DMS53 (cell line): ENCODE results near the gene DCUN1D1.
A peak's percentile ranks its signal among the peaks of the same experiment; 100 is the strongest.

ENCODE experiments used
- DNase-seq: peaks from one replicate; lab custom pipeline; 2025; lab: John Stamatoyannopoulos, UW

DCUN1D1 gene

DNA sequence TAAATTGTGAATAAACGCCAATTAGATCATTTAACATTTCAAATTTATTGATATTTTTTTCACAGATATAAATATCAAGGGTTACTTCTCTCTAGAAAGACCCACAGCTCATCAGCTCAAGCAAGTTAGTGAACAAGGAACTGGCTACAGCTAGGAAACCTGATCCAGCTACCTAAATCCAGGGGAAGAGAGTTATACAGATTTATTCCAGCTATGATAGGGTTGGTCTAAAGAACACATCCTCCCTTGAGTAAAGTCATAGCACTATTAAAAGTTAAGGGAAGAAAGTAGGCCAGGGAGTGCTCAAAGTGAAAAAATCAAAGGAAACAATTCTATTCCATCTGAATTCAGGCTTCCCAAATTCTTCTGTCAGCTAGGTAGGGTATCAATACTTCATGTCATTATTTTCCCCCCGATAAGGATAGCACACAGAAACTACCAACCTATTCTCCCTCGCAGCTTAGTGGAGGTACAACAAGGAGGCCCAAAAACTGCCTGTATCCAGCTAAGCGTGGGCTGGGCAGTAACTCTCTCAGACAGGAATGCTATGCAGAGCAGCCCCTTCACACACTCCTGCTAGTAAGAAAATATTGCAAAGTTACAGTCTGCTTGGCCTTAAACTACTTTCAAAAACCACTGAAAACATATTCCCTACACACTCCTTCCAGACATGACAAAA lies 44.0 kb downstream of the DCUN1D1 start:
- no peak for DNase-seq

DNA sequence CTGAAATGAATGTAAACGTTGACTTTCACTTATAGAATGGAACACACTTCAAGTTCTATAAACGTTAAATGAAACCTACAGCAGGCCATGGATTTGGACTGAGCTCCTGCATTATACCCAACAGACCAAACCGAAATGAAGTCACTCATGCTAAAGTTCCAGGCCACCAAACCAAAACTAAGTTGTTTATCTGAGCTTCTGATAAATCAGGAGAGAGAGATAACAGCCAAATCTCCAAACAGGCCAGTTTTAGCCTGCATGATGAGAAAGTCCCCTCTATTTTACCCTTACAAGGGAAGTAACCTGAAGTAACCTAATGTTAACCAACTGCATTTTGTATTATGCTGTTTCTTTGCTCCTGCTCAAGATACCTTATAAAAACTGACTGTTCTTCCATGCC lies 44.5 kb downstream of the DCUN1D1 start:
- no peak for DNase-seq

DNA sequence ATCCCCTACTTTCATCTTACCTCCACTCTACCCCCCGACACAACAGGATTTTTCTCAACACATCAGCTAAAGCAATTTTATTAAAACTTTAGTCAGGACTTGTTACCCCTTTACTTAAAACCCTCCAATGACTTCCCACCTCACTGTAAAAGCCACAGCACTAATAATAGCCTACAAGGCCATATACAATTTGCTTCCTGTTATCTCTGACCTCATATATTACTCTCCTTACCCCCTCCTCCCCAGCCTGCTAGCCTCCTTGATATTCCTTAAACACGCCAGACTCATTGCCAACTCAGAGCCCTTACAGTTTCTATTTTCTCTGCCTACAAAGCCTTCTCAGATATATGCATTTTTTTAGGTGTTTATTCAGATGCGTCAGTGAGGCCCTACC lies 54.4 kb downstream of the DCUN1D1 start:
- no peak for DNase-seq

DNA sequence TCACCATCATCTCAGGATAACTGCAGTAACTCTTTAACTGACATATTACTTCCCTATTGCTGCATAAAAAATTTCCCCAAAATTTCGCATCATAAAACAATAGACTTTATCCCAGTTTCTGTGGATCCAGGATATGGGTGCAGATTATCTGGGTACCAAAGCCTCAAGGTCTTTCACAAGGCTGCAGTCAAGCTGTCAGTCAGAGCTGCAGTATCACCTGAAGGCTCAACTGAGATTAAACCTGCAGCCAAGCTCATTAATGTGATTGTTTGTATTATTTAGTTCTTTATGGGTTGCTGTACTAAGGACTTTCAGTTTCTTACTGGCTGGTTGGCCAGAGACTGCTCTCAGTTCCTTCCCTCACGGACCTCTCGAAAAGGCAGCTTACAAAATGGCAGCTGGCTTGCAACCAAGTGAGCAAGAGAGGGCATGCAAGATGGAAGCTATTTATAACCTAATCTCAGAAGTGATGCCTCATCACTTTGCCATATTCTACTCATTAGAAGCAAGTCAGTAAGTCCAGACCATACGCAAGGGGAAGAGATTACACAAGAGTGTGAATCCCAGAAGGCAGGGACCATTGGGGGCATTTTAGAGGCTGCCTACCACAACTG lies 54.9 kb downstream of the DCUN1D1 start:
- no peak for DNase-seq

DNA sequence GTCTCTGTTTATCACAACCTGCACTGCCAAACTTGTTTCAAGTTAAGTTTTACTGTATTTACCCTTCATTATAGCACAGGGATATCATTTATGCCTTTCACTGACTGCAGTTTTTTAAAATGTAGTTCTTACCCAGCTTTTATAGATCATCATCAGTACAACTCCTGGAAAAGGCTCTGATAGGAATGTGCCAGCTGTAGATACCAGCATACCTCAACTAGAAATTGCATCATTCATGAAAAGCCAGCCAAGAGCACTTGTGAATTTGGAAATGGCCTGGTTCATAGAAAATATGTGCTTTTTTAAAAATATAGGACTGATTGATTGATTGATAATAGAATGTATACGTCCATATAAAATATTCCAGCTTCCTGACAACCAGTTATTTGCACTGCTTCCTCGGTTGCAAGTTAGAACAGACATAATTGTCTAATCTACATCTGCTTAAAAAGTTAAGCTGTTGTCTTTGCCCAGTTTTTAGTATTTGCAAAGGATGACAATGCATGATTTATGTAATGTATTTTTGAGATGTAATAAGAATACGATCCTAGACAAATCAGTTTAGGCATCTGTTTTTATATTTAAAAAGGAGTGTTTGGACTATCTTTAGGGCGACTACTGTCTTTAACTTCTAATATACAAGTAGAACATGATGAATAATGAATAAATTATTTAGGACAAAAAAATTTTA lies 58.5 kb downstream of the DCUN1D1 start:
- no peak for DNase-seq

DNA sequence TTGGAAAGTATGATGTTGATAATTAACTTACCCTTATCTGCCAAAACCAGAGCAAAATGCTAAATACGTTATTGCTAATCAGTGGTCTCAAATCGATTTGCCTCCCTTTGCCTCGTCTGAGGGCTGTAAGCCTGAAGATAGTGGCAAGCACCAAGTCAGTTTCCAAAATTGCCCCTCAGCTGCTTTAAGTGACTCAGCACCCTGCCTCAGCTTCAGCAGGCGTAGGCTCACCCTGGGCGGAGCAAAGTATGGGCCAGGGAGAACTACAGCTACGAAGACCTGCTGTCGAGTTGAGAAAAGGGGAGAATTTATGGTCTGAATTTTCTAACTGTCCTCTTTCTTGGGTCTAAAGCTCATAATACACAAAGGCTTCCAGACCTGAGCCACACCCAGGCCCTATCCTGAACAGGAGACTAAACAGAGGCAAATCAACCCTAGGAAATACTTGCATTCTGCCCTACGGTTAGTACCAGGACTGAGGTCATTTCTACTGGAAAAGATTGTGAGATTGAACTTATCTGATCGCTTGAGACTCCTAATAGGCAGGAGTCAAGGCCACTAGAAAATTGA lies 59.7 kb downstream of the DCUN1D1 start:
- no peak for DNase-seq

DNA sequence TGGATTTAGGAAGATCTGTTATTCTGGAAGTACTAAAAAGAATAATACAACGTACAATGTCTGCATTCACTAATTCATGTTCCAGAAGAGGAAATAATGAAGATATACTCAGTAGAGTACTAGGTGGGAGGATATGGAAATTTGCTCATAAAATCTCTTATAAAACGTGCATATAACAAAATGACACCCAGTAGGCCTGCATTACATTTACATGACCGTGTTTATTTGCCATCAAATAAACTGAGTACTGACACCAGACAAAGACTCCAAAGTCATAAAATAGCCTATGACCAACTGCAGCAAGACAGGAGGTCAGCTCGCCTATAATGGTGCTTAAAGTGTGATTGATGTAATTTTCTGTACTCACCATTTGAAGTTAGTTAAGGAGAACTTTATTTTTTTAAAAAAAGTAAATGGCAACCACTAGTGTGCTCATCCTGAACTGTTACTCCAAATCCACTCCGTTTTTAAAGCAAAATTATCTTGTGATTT lies 60.4 kb downstream of the DCUN1D1 start:
- no peak for DNase-seq

DNA sequence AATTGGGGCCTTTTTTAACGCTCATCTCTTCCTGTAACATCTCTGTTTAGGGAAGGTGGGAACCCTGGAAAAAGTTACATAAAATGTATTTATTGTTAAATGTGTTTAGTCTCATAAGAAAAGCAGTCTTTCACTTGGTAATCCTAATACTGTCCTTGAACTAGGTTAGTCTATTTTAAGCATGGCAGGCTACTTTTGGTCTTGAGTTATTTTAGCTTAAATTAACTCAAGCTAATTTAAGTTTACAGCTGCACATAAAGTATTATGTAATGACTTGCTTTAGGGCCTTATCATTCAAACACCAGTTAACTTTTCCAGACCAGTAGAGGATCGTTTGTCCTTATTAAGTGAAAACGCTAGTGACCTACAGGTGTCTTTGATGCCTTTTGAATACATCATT lies 63.2 kb downstream of the DCUN1D1 start:
- no peak for DNase-seq

DNA sequence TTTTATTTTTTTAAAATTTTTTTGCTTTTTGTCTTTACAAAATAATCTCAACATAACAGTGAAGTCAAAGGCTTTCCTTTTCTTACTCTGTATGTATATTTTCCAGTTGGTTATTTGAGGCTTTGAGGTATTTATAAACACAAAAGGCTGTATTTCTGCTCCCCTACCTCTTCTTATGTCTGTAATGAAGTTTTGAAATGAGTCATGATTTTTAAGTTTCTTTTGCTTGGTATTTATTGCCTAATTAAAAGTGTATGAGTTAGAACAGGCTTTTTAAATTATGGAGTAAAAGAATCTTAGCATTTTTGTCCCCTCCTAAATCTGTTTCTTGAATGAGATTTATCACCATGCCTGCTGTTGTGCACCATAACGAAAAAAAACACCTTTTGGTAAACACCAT lies 66.0 kb downstream of the DCUN1D1 start:
- no peak for DNase-seq

DNA sequence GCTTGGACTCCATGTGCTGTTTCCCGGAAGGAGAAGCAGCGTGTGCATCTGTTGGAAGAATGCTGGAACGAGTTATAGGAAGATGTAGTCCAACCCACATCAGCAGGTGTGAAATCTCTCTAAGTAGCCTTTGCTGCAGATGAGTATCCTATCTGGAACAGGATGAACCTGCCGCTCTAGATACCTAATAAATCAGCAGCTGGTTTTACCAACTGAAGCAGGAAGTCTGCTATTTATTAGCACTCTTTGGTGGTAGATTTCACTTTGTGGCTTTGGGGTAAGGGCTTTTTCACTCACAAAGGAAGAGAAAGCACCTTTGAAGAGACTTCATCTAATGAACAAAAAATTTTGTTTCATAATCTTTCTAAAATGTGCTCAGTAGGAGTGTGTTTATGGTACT lies 66.4 kb downstream of the DCUN1D1 start:
- DNase-seq: peak; percentile 87

DNA sequence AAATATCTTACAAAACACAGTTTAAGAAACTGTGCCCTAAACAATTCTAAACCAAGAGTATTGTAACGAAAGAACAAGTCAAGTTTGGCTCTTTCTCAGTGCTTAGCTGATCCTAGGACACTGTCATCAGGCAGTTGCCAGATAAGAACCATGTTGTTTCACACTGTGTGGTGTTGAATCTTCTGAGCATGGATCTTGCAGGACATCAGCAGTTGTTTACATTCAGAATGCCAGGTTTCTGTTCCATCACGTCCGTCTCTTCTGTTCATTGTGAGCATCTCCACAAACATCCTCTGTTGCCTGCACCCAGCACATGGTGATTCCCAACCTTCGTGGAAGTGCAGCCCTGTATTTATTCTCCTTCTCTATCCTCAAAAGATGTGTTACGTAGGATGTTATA lies 67.9 kb downstream of the DCUN1D1 start:
- no peak for DNase-seq

DNA sequence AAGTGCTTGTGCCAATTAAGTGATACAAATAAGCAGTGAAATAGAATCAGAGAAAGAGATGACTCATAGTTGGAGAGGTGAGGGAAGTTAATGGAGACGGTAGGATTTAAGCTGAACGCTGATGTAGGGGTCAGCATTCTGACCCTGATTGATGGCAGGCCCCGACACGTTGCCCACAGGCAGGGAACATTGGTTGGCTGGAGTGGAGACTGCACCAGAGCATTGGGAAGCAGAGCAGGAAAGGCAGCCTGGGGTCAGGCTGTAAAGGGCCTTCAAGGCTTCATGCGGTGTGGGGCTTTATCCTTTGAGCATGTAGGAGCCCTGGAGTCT lies 68.6 kb downstream of the DCUN1D1 start:
- no peak for DNase-seq

DNA sequence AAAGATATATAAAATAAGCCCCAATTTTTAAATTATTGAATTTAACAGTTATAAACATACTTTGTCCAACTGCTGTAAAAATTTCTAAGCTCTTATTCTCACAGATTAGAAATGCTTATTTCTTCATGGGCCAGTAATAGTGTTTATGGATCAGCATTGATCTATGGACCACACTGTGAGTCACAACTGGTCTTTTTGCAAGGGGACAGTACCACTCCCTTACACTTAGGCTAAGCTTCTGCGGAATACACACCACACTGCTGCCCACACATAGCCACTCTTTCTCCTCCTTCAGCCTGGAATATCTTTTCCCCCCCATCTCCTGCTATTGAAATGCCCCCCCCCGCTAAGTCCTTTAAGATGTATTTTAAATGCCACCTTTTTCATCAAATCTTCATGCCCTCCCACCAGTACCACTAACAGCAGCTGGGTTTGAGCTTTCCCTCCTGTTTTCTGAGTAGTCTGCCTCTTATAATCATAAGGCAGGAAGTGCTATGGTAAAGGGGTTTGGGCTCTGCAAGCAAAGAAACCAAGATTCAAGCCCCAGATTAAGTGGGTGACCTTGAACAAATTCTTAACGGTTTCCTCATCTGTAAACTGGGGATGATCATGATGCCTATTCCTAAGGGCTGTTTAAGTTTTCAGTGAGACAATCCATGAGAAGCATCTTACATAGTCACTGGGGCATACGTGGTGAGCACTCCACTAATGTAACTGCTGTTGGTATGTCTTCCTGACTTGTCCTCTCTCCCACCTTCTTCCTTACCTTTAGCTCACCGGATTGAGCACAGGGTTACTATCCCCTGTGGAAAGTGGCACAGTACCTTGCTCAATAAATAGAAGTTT lies 69.2 kb downstream of the DCUN1D1 start:
- no peak for DNase-seq

DNA sequence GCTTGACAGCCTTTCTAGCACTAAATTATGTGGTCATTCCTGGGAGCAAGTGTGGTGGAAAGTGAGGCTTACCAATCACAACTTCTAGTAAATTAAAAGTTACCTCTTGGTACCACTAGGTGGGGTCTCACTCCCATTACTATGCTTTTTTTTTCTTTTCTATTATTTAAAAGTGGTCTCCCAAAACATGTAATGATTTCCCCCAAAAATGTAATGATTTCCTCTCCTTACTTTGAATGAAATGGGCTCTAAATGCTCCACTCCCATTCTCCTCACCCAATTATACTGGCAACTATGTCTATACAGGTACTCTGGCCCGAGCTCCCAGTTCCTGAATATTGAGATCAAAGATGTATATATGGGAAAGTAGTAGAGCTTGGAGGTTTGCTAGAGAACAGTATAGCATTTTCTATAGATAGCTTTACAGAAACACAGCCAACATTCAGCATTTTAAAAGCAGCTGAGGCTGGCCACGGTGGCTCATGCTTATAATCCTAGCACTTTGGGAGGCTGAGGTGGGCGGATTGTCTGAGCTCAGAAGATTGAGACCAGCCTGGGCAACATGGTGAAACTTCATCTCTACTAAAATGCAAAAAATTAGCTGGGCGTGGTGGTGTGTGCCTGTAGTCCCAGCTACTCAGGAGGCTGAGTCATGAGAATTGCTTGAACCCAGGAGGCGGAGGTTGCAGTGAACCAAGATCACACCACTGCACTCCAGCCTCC lies 70.9 kb downstream of the DCUN1D1 start:
- DNase-seq: peak; percentile 30

DNA sequence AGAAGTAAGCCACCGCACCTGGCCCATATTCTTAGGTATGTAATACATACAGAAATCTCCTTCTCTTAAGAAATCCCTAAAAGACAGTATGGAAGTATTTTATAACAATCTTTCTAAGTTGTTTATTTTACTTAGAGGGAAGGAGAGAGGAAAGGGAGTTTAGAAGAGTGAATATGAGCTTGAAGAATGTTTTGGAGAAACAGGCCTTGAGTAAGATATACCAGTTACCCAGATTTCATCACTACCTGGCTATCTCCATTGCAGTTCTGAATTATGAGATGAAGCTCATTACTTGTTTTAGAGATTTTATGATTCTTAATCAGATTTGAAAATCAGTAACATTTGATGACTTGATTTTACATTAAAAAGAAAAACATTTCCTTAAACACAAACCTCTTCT lies 71.9 kb downstream of the DCUN1D1 start:
- no peak for DNase-seq

DNA sequence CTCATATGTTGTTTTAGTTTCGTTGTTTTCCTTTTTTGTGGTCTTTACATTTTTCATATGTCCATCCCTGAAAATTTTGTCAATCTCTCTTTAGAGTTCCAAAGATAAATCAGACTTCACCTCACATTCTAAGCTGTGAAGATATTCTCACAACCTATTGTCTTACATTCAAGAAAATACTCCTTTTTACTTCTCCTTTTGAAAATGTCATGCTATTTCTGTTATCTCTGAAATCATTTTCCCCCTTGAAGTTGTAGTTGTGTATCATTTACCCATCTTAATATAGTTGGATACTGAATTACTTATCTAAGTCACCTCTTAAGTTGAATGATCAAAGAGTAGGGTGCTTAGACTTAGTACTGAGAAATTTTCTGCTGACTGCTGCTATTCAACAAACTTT lies 74.3 kb downstream of the DCUN1D1 start:
- no peak for DNase-seq

DNA sequence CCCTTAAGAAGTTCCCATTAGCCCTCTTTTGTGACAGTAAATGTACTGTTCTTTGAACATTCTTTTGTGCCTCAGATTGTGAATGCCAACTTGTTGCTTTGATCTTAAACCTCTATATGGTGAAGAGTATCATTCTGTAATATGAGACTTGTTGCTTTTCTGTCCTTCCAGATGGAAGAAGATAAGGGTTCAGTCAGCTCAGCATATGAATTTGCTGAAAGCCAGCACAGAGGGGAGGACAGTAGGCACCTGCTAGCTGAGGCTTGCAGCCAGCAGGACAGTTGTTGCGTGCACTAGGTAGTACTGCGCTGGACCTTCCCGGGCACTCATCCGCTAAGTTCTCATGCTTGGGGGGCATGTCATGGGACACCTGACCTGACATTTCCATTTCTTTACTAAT lies 74.7 kb downstream of the DCUN1D1 start:
- DNase-seq: no peak

DNA sequence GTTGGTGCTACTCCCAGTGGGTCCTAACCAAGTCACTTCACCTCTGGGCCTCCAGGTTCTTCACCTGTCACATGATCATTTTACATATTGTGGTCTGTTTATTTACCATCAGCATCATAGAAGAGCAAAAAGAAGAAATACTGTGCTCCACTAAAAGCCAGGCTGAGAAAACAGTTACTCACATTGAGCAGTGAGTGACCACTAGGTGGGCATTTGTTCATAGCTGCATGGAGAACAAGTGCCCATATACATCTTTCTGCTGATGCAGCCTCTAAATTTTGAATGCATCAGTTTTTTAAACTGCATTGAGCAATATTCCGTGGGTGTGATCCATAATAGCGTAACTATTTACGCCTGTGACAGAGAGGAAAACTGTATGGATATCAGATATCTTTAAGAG lies 76.2 kb downstream of the DCUN1D1 start:
- no peak for DNase-seq

DNA sequence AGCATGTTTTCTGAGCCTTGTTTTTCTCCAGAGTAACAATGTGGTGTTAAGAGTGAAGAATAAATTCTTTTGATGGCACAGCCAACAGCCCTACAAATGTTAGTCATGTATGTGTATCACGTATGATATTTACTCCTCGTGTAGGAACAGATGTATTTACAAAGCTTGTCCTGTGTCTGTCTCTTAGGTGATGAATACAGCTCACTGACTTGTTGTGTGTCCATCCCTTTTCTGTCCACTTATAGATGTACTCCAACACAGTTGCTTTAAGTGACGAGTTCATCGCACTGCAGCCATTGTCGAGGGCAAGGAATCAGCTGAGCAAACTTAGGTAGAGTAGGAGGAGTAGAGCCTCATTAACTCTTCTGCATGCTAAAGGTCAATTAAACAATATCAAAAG lies 78.1 kb downstream of the DCUN1D1 start:
- peak; percentile 48 for DNase-seq

DNA sequence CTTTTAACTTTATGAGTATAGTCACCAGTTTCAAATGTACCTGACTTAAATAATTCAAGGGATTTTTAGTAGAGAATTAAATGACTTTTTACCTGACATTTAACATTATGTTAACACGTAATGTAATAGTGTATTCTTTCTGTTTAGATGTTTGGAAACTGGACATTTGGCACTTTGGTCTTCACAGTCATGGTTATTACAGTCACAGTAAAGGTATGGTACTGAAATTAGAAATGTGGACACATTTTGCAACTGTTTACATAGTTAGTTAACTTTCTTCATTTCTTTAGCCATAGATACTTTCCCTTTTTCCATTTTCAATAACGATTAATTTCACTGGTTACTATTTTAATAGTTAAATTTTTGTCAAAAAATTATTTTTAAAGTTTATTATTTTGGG lies 83.8 kb downstream of the DCUN1D1 start:
- DNase-seq: no peak

DNA sequence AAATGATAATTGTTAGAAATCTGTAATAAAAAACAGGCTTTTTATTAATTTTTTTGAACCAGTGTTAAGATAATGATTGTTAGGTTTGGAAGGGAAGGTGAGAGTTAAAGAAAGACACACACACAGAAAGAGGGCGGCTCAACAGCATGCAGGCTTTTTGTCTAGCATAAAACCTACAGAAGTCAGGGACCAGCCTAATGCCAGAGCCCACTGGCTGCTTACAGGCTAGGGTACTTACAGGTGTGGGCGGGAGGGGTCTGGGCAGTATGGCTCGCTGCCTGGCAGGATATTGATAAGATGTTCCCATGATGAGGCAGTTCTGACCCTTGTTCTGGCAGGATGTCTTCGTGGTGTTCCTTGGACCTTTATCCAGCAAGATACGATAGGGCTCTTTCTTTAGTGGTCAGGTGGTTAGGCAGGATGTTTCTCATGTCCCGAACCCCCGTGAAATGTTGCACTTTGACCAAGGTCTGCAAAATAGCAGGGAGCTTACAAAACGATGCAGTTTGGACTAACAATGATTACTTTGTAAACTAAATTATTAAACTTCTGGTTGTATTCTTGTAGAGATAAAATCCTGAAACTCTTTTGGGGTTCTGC lies 84.7 kb downstream of the DCUN1D1 start:
- no peak for DNase-seq
